HepG2 (cell line): Measurements from ENCODE around the gene GZF1. TPM values are rescaled to one million over a fixed set of nuclear protein-coding genes. Genes with fewer than 3 reads are reported as not detected.
A peak's percentile ranks its signal among the peaks of the same experiment; 100 is the strongest.

Experiments
- KIAA2018 ChIP-seq: sonication (generic); formaldehyde crosslinking; IDR thresholded peaks from 2 replicates; pipeline ENCODE4 v1.5.0; 2020; ENCODE audit warnings: mild to moderate bottlenecking, missing genetic modification reagents, borderline replicate concordance
- MTF1 ChIP-seq: sonication (generic); formaldehyde crosslinking; IDR thresholded peaks from 2 replicates; pipeline ENCODE4 v1.5.0; 2020; ENCODE audit warnings: missing genetic modification reagents
- MYPOP ChIP-seq: sonication (generic); formaldehyde crosslinking; IDR thresholded peaks from 2 replicates; pipeline ENCODE4 v1.8.1; 2023; ENCODE audit warnings: mild to moderate bottlenecking, moderate library complexity, missing genetic modification reagents
- NFIB ChIP-seq: sonication (generic); formaldehyde crosslinking; IDR thresholded peaks from 2 replicates; pipeline ENCODE4 v1.9.0; 2021; ENCODE audit warnings: missing genetic modification reagents, mild to moderate bottlenecking, borderline replicate concordance
- NR2F2 ChIP-seq: IDR thresholded peaks from 2 replicates; pipeline ENCODE4 v1.6.1; 2012; ENCODE audit warnings: low read depth, inconsistent platforms, borderline replicate concordance
- PBX2 ChIP-seq: IDR thresholded peaks from 2 replicates; pipeline ENCODE4 v1.6.1; 2016; ENCODE audit warnings: control low read depth
- PBX3 ChIP-seq: sonication (generic); formaldehyde crosslinking; IDR thresholded peaks from 2 replicates; pipeline ENCODE4 v1.8.1; 2023; ENCODE audit warnings: missing genetic modification reagents, inconsistent platforms, borderline replicate concordance
- PHF8 ChIP-seq: sonication (generic); formaldehyde crosslinking; IDR thresholded peaks from 2 replicates; pipeline ENCODE4 v1.5.0; 2020; ENCODE audit warnings: missing genetic modification reagents
- RELA ChIP-seq: sonication (generic); formaldehyde crosslinking; IDR thresholded peaks from 2 replicates; pipeline ENCODE4 v1.4.0; 2020; ENCODE audit warnings: missing genetic modification reagents
- RXRB ChIP-seq: IDR thresholded peaks from 2 replicates; pipeline ENCODE4 v1.6.1; 2016; ENCODE audit warnings: borderline replicate concordance, missing genetic modification reagents, missing compliant biosample characterization
- SNAPC2 ChIP-seq: sonication (generic); formaldehyde crosslinking; IDR thresholded peaks from 2 replicates; pipeline ENCODE4 v1.8.1; 2022; ENCODE audit warnings: mild to moderate bottlenecking, missing genetic modification reagents
- TBX3 ChIP-seq: fragments of 450-650 bp; IDR thresholded peaks from 2 replicates; pipeline ENCODE4 v1.6.1; 2017; ENCODE audit warnings: antibody characterized with exemption, mild to moderate bottlenecking, inconsistent platforms, borderline replicate concordance
- TP53 ChIP-seq: sonication (generic); formaldehyde crosslinking; conservative IDR thresholded peaks from 2 replicates; pipeline ENCODE4 v1.4.0; 2020; ENCODE audit warnings: missing genetic modification reagents
- ZFAT ChIP-seq: sonication (generic); formaldehyde crosslinking; conservative IDR thresholded peaks from 2 replicates; pipeline ENCODE4 v1.8.1; 2023; ENCODE audit warnings: missing genetic modification reagents, inconsistent platforms
- ZNF224 ChIP-seq: sonication (generic); formaldehyde crosslinking; IDR thresholded peaks from 2 replicates; pipeline ENCODE4 v1.5.0; 2020; ENCODE audit warnings: mild to moderate bottlenecking, missing genetic modification reagents
- ZNF615 ChIP-seq: sonication (generic); formaldehyde crosslinking; IDR thresholded peaks from 2 replicates; pipeline ENCODE4 v1.5.0; 2020; ENCODE audit warnings: mild to moderate bottlenecking, missing genetic modification reagents, borderline replicate concordance
- ZSCAN25 ChIP-seq: sonication (generic); formaldehyde crosslinking; IDR thresholded peaks from 2 replicates; pipeline ENCODE4 v1.8.0; 2022; ENCODE audit warnings: mild to moderate bottlenecking, missing genetic modification reagents
- polyA plus RNA-seq, 8 experiments: library from polyadenylated mRNA; depleted of rRNA in 3 of 8; stranded (reverse) in 7 of 8; unstranded in 1 of 8; fragments of >200 nt; fragmentation: Illumina TruSeq in 4 of 8; extraction: Trizol in 4 of 8; gene quantifications; 2 replicates each; pipeline versions ENCODE4 v1.2.1 to v1.2.3, GENCODE V29; 2011 to 2016; ENCODE audit warnings: low read depth in 4 of 8, missing spikeins in 1 of 8, mixed read lengths in 1 of 8; ENCODE audit not compliant: insufficient read depth in 1 of 8
- total RNA-seq, 5 experiments: library from RNA; depleted of rRNA; stranded (reverse); fragments of >200 nt; fragmentation: Illumina TruSeq; extraction: Trizol; gene quantifications; 2 replicates each; pipeline ENCODE4 v1.2.3, GENCODE V29; 2016; ENCODE audit warnings: low read depth in 1 of 5

The GZF1 gene
- total and polyA plus RNA-seq, 2 of the 13 experiments (the other 11 are each of a cell fraction or from before 2014, with no cell fraction given), result 16.9 to 26.0 TPM

- TF ChIP-seq KIAA2018 (CRISPR knock-in tag) (peak; percentile 98; the same call in 1 of the 2 replicates), RELA (CRISPR knock-in tag) (peak; percentile 83; the same call in 1 of the 2 replicates), MTF1 (CRISPR knock-in tag) (peak; percentile 78; the same call in 1 of the 2 replicates), ZNF224 (CRISPR knock-in tag) (peak; percentile 98), ZNF615 (CRISPR knock-in tag) (no peak), ZSCAN25 (CRISPR knock-in tag) (peak; percentile 85), NFIB (CRISPR knock-in tag) (no peak), TBX3 (peak; percentile 71; the same call in 1 of the 2 replicates), PBX2 (CRISPR knock-in tag) (peak; percentile 38; the same call in 1 of the 2 replicates), PBX3 (CRISPR knock-in tag) (peak; percentile 32; the same call in 1 of the 2 replicates), RXRB (CRISPR knock-in tag) (peak; percentile 83; the same call in 1 of the 2 replicates), SNAPC2 (peak; percentile 76; the same call in 1 of the 2 replicates), ZFAT (CRISPR knock-in tag) (0 out of 2 replicates have a peak, but pooled peaks have one; percentile 91), MYPOP (CRISPR knock-in tag) (peak; percentile 100), TP53 (CRISPR knock-in tag) (peak; percentile 92; the same call in 1 of the 2 replicates), PHF8 (CRISPR knock-in tag) (peak; percentile 99), NR2F2 (no peak; the same call in 1 of the 2 replicates)
These were observed at the start of gene GZF1 (continued) for GRCh38 chr20:23361476-23362391.
